Adipocyte (in vitro differentiated cells): ENCODE measurements around the gene HS6ST2.

Source experiments
- DNase-seq: peaks from one replicate; pipeline ENCODE4 v3.0.0-alpha.2; 2015; ENCODE audit warnings: low read depth
- H3K27me3 ChIP-seq: replicated peaks from 2 replicates; pipeline ENCODE4 v1.7.0; 2013; ENCODE audit warnings: mild to moderate bottlenecking, low read length, moderate library complexity; ENCODE audit not compliant: control insufficient read depth, insufficient read depth
- H3K36me3 ChIP-seq: 2 replicates; pipeline ENCODE4 v1.7.0; 2013; ENCODE audit warnings: low read length, mild to moderate bottlenecking, moderate library complexity; ENCODE audit not compliant: control insufficient read depth, insufficient read depth, severe bottlenecking
- H3K4me1 ChIP-seq: 2 replicates; pipeline ENCODE4 v1.7.0; 2013; ENCODE audit warnings: mild to moderate bottlenecking, low read length, moderate library complexity; ENCODE audit not compliant: control insufficient read depth, insufficient read depth
- H3K4me3 ChIP-seq: 2 replicates; pipeline ENCODE4 v1.7.0; 2013; ENCODE audit warnings: mild to moderate bottlenecking, low read length, moderate library complexity
- H3K9ac ChIP-seq: 2 replicates; pipeline ENCODE4 v1.7.0; 2013; ENCODE audit warnings: mild to moderate bottlenecking, low read length, moderate library complexity
- H3K9me3 ChIP-seq: 2 replicates; pipeline ENCODE4 v1.7.0; 2013; ENCODE audit warnings: mild to moderate bottlenecking, low read length, moderate library complexity; ENCODE audit not compliant: control insufficient read depth

Gene HS6ST2

GRCh38 chrX:132877954-132878536 lies 80.4 kb downstream of the HS6ST2 start:
- Histone ChIP-seq H3K27me3 (peaks cover 24% of the 10 kb centered on the region), H3K4me1 (no peaks in the 10 kb centered on the region), H3K36me3 (no peaks in the 10 kb centered on the region), H3K9ac (no peak overlapping the region), H3K4me3 (no peak overlapping the region), H3K9me3 (no peaks in the 10 kb centered on the region)
- DNase-seq = no peak

GRCh38 chrX:132876523-132877338 lies 81.7 kb downstream of the HS6ST2 start:
- H3K4me1 ChIP-seq = no peaks in the 10 kb centered on the region
- no peaks in the 10 kb centered on the region for H3K36me3 ChIP-seq
- no peaks in the 10 kb centered on the region for H3K9me3 ChIP-seq
- H3K4me3 ChIP-seq = no peak overlapping the region
- H3K27me3 ChIP-seq = peaks cover 26% of the 10 kb centered on the region
- no peak overlapping the region for H3K9ac ChIP-seq
- no peak for DNase-seq

GRCh38 chrX:132875650-132876522 lies 82.5 kb downstream of the HS6ST2 start:
- H3K27me3 ChIP-seq = peaks cover 26% of the 10 kb centered on the region
- H3K36me3 ChIP-seq = no peaks in the 10 kb centered on the region
- no peak overlapping the region for H3K9ac ChIP-seq
- H3K4me3 ChIP-seq = no peak overlapping the region
- no peaks in the 10 kb centered on the region for H3K9me3 ChIP-seq
- DNase-seq = no peak
- H3K4me1 ChIP-seq = no peaks in the 10 kb centered on the region

- Histone ChIP-seq H3K9ac (no peak overlapping the region), H3K27me3 (peaks cover 15% of the 10 kb centered on the region), H3K9me3 (no peaks in the 10 kb centered on the region), H3K36me3 (no peaks in the 10 kb centered on the region), H3K4me3 (no peak overlapping the region), H3K4me1 (no peaks in the 10 kb centered on the region)
- no peak for DNase-seq
Observed at GRCh38 chrX:132862562-132862961, 95.9 kb downstream of the HS6ST2 start.

- Histone ChIP-seq H3K4me3 (no peak overlapping the region), H3K4me1 (no peaks in the 10 kb centered on the region), H3K9me3 (no peaks in the 10 kb centered on the region), H3K36me3 (no peaks in the 10 kb centered on the region), H3K9ac (no peak overlapping the region), H3K27me3 (peaks cover 15% of the 10 kb centered on the region)
- DNase-seq = no peak
Observed at GRCh38 chrX:132861076-132861475, 97.4 kb downstream of the HS6ST2 start.

GRCh38 chrX:132860200-132860599 lies 98.2 kb downstream of the HS6ST2 start:
- Histone ChIP-seq H3K9ac (no peak overlapping the region), H3K4me1 (no peaks in the 10 kb centered on the region), H3K9me3 (no peaks in the 10 kb centered on the region), H3K4me3 (no peak overlapping the region), H3K27me3 (peaks cover 23% of the 10 kb centered on the region), H3K36me3 (no peaks in the 10 kb centered on the region)
- DNase-seq = no peak

GRCh38 chrX:132858018-132858417 lies 100.4 kb downstream of the HS6ST2 start:
- H3K9me3 ChIP-seq = no peaks in the 10 kb centered on the region
- peaks cover 37% of the 10 kb centered on the region for H3K27me3 ChIP-seq
- H3K4me1 ChIP-seq = no peaks in the 10 kb centered on the region
- no peak overlapping the region for H3K9ac ChIP-seq
- no peak for DNase-seq
- no peak overlapping the region for H3K4me3 ChIP-seq
- H3K36me3 ChIP-seq = no peaks in the 10 kb centered on the region

GRCh38 chrX:132855780-132856341 lies 102.6 kb downstream of the HS6ST2 start:
- no peaks in the 10 kb centered on the region for H3K4me1 ChIP-seq
- no peak for DNase-seq
- peaks cover 33% of the 10 kb centered on the region for H3K27me3 ChIP-seq
- no peak overlapping the region for H3K9ac ChIP-seq
- no peak overlapping the region for H3K4me3 ChIP-seq
- H3K9me3 ChIP-seq = no peaks in the 10 kb centered on the region
- no peaks in the 10 kb centered on the region for H3K36me3 ChIP-seq

- H3K9me3 ChIP-seq = peaks cover 3% of the 10 kb centered on the region
- H3K27me3 ChIP-seq = peaks cover 32% of the 10 kb centered on the region
- DNase-seq = no peak
- no peaks in the 10 kb centered on the region for H3K4me1 ChIP-seq
- no peak overlapping the region for H3K4me3 ChIP-seq
- H3K9ac ChIP-seq = no peak overlapping the region
- no peaks in the 10 kb centered on the region for H3K36me3 ChIP-seq
Observed at GRCh38 chrX:132853040-132853439, 105.4 kb downstream of the HS6ST2 start.

GRCh38 chrX:132848296-132848970 lies 110.0 kb downstream of the HS6ST2 start:
- no peaks in the 10 kb centered on the region for H3K4me1 ChIP-seq
- DNase-seq = no peak
- no peaks in the 10 kb centered on the region for H3K36me3 ChIP-seq
- no peak overlapping the region for H3K4me3 ChIP-seq
- H3K9ac ChIP-seq = no peak overlapping the region
- H3K9me3 ChIP-seq = peaks cover 3% of the 10 kb centered on the region
- peaks cover 25% of the 10 kb centered on the region for H3K27me3 ChIP-seq
